Astrocyte (in vitro differentiated cells and primary cell): ENCODE data around the gene FXYD7. TPM values are rescaled to one million over a fixed set of nuclear protein-coding genes. Genes with fewer than 3 reads are reported as not detected.

Experiments
- DNase-seq: peaks from one replicate; pipeline ENCODE4 v3.0.0-alpha.2; 2010; ENCODE audit warnings: low read depth
- FAIRE-seq: peaks from 2 replicates; lab custom pipeline; 2011; peaks lifted over from hg19 to GRCh38; lab: Jason Lieb, UNC
- H2AFZ ChIP-seq: 2 replicates; pipeline ENCODE4 v1.6.0; 2012; ENCODE audit warnings: low read depth, low read length, inconsistent platforms
- H3K27ac ChIP-seq: 2 replicates; pipeline ENCODE4 v1.5.1; 2011; ENCODE audit warnings: low read depth, low read length, inconsistent platforms
- H3K27me3 ChIP-seq: 2 replicates; pipeline ENCODE4 v1.6.0; 2011; ENCODE audit warnings: low read length, inconsistent platforms; ENCODE audit not compliant: insufficient read depth
- H3K36me3 ChIP-seq: 2 replicates; pipeline ENCODE4 v1.5.1; 2011; ENCODE audit warnings: low read length, inconsistent platforms; ENCODE audit not compliant: insufficient read depth
- H3K4me1 ChIP-seq: 2 replicates; pipeline ENCODE4 v1.5.1; 2011; ENCODE audit warnings: low read length, inconsistent platforms; ENCODE audit not compliant: insufficient read depth
- H3K4me2 ChIP-seq: 2 replicates; pipeline ENCODE4 v1.6.0; 2012; ENCODE audit warnings: low read length, inconsistent platforms
- H3K4me3 ChIP-seq: 2 replicates; pipeline ENCODE4 v1.5.1; 2011; ENCODE audit warnings: low read depth, mild to moderate bottlenecking, low read length, inconsistent platforms; ENCODE audit not compliant: insufficient read depth
- H3K79me2 ChIP-seq: 2 replicates; pipeline ENCODE4 v1.6.0; 2012; ENCODE audit warnings: mild to moderate bottlenecking, low read length, inconsistent platforms; ENCODE audit not compliant: insufficient read depth
- H3K9ac ChIP-seq: 2 replicates; pipeline ENCODE4 v1.6.0; 2012; ENCODE audit warnings: mild to moderate bottlenecking, low read length, inconsistent platforms
- H3K9me3 ChIP-seq: 2 replicates; pipeline ENCODE4 v1.5.1; 2012; ENCODE audit warnings: low read depth, mild to moderate bottlenecking, low read length, inconsistent platforms; ENCODE audit not compliant: insufficient read depth
- H4K20me1 ChIP-seq: 2 replicates; pipeline ENCODE4 v1.6.0; 2012; ENCODE audit warnings: low read length, inconsistent platforms; ENCODE audit not compliant: insufficient read depth
- H3K27ac Mint-ChIP-seq: one replicate; pipeline ENCODE4 v1.8.0; 2021; ENCODE audit warnings: mild to moderate bottlenecking, mixed read lengths; ENCODE audit not compliant: unreplicated experiment
- H3K27me3 Mint-ChIP-seq: one replicate; pipeline ENCODE4 v1.8.0; 2021; ENCODE audit warnings: low read depth, mixed read lengths; ENCODE audit not compliant: unreplicated experiment
- H3K36me3 Mint-ChIP-seq: one replicate; pipeline ENCODE4 v1.8.0; 2021; ENCODE audit warnings: low read depth, mixed read lengths; ENCODE audit not compliant: unreplicated experiment
- H3K4me1 Mint-ChIP-seq: one replicate; pipeline ENCODE4 v1.8.0; 2021; ENCODE audit warnings: low read depth, mixed read lengths; ENCODE audit not compliant: unreplicated experiment
- H3K4me3 Mint-ChIP-seq: one replicate; pipeline ENCODE4 v1.8.0; 2021; ENCODE audit warnings: mild to moderate bottlenecking, moderate library complexity, mixed read lengths; ENCODE audit not compliant: unreplicated experiment
- H3K9me3 Mint-ChIP-seq: one replicate; pipeline ENCODE4 v1.8.0; 2021; ENCODE audit warnings: mild to moderate bottlenecking, mixed read lengths; ENCODE audit not compliant: unreplicated experiment
- EZH2 ChIP-seq: IDR thresholded peaks from 2 replicates; pipeline ENCODE4 v1.6.1; 2012; ENCODE audit warnings: mild to moderate bottlenecking, low read length, inconsistent platforms; ENCODE audit not compliant: insufficient read depth
- total RNA-seq: library from RNA; stranded (reverse); gene quantifications from 2 replicates; pipeline ENCODE4 v1.2.1, GENCODE V29; 2021
- TF ChIP-seq, protein P1 (sequence below): IDR thresholded peaks from 2 replicates; pipeline ENCODE4 v1.5.1; 2011; ENCODE audit warnings: low read depth, mild to moderate bottlenecking, inconsistent platforms, low read length, moderate library complexity; ENCODE audit not compliant: insufficient read depth

Gene FXYD7
- total RNA-seq, 1 donor from 2014 or later: not detected

DNA sequence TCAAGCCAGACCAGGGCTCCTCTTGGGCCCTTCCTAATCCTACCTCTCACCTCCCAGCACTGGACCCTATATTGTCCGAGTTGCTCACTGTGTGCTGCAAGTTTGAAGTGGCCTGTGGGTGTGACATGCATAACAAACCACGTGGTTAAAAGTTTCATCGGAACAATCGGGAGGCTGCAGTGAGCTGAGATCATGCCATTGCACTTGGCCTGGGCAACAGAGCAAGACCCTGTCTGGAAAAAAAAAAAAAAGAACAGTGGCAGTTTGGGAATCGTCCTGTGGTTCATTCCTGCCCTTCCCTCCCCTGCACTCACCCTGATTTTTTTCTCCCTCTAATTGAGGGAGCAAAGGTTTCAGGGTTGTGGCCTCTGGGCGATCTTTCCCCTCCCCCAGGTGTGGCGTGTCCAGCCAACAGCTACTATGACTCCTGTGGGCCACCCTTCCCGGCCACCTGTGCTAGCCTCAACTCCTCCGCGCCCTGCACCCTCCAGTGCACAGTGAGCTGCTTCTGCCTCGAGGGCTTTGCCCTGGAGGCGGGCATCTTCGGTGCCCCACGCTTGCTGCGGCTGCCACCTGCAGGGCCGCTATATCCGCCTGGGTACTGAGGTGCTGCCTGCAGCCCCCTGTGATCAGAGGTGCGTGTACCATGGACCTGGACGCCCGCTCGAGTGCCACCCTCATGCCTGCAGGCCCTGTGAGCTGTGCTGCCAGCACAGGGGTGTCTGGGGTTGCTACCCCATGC lies 43.7 kb upstream of the FXYD7 start:
- H3K79me2 ChIP-seq: no peaks in the 10 kb centered on the region
- no peaks in the 10 kb centered on the region for H3K4me1 ChIP-seq
- no peak overlapping the region for H3K4me3 ChIP-seq
- Mint-ChIP-seq H3K27me3 (peaks cover 20% of the 10 kb centered on the region), H3K4me1 (no peaks in the 10 kb centered on the region), H3K27ac (no peak overlapping the region), H3K9me3 (peaks cover 2% of the 10 kb centered on the region), H3K36me3 (no peaks in the 10 kb centered on the region), H3K4me3 (no peak overlapping the region)
- no peaks in the 10 kb centered on the region for H3K27me3 ChIP-seq
- no peak for DNase-seq
- H3K36me3 ChIP-seq: no peaks in the 10 kb centered on the region
- H3K4me2 ChIP-seq: no peak overlapping the region
- H3K27ac ChIP-seq: no peak overlapping the region
- TF ChIP-seq, protein P1, sequence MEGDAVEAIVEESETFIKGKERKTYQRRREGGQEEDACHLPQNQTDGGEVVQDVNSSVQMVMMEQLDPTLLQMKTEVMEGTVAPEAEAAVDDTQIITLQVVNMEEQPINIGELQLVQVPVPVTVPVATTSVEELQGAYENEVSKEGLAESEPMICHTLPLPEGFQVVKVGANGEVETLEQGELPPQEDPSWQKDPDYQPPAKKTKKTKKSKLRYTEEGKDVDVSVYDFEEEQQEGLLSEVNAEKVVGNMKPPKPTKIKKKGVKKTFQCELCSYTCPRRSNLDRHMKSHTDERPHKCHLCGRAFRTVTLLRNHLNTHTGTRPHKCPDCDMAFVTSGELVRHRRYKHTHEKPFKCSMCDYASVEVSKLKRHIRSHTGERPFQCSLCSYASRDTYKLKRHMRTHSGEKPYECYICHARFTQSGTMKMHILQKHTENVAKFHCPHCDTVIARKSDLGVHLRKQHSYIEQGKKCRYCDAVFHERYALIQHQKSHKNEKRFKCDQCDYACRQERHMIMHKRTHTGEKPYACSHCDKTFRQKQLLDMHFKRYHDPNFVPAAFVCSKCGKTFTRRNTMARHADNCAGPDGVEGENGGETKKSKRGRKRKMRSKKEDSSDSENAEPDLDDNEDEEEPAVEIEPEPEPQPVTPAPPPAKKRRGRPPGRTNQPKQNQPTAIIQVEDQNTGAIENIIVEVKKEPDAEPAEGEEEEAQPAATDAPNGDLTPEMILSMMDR: no peak
- TF ChIP-seq EZH2: no peak
- H4K20me1 ChIP-seq: no peaks in the 10 kb centered on the region
- H3K9ac ChIP-seq: no peak overlapping the region
- H3K9me3 ChIP-seq: no peaks in the 10 kb centered on the region
- no peak for FAIRE-seq
- no peak overlapping the region for H2AFZ ChIP-seq

DNA sequence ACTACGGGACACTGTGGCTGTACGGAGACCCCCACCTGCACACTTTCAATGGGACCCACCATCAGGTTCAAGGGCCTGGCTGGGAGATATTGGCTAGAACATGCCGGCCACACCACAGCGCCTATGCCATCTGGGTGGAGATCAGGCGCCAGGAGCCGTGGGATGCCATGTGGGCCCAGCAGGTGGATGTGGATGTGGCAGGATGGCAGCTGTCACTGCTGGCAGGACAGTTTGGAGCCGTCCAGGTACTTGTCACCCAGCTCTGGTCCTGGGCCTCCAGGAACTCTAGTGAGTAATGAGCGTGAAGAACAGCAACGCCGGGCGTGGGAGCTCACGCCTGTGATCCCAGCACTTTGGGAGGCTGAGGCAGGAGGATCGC lies 43.2 kb upstream of the FXYD7 start:
- Histone ChIP-seq H2AFZ (no peak overlapping the region), H3K9me3 (no peaks in the 10 kb centered on the region), H3K79me2 (no peaks in the 10 kb centered on the region), H3K27me3 (no peaks in the 10 kb centered on the region), H3K27ac (no peak overlapping the region), H3K4me2 (no peak overlapping the region), H4K20me1 (no peaks in the 10 kb centered on the region), H3K4me1 (no peaks in the 10 kb centered on the region), H3K9ac (no peak overlapping the region), H3K36me3 (no peaks in the 10 kb centered on the region), H3K4me3 (no peak overlapping the region)
- DNase-seq (no peak), FAIRE-seq (no peak)
- Mint-ChIP-seq H3K27me3 (peaks cover 15% of the 10 kb centered on the region), H3K27ac (no peak overlapping the region), H3K4me3 (no peak overlapping the region), H3K36me3 (no peaks in the 10 kb centered on the region), H3K4me1 (no peaks in the 10 kb centered on the region), H3K9me3 (peaks cover 2% of the 10 kb centered on the region)
- no peak for TF ChIP-seq EZH2
- TF ChIP-seq, protein P1: no peak
